GM21447 (cell line): ENCODE data around the gene S100A5.
"Not testable (repeated sequence)": the region's sequence is repeated elsewhere in the genome, so short reads cannot be mapped to it uniquely, and the experiment has no call there.

Source experiments
- ATAC-seq: cut with Tn5 transposase; IDR thresholded peaks from one replicate; pipeline ENCODE4 v1.9.1; 2021; ENCODE audit not compliant: unreplicated experiment

Gene S100A5

GRCh38 chr1:153567621-153568366 is 27.1 kb upstream of the S100A5 start:
- ATAC-seq: no peak

DNA sequence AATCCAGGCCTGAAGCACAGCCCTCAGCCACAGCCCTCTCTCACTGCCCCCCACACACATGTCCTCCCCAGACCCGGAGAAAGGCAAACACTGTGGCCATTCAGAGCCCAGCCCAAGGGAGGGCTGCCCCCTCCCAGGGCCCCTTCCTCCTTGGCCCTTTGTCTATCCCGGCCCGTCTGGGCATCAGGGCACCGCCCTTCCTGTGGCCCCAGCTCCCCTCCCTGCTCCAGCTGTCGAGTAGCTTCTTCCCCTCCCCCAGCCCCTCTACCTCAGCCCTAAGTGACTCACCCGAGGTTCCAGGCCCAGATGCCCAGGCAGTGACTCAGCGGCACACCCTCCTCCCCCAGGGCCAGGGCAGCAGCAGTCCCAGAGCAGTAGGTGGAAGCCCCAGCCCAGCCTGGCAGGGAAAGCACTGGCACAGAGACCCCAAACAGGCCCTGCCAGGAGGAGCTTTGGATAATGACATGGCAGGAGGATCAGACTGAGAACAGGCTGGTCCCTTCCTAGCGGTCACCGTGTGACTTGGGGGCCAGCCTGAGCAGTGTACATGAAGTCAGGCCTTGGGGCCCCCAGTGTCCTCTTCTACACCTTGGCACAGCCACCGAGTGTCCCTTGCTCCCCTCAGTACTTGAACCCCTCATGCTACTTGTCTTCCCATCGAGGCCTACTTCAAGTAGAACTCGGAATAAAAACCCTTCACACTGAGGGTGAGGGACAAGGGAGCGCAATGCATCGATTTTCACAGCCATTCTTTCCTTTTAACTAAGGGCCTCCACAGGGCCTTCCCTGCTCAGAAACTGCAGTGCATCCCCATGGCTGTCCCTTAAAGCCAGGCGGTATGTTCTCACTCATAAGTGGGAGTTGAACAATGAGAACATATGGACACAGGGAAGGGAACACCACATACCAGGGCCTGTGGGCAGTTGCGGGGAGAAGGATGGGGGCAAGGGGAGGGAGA is 26.0 kb upstream of the S100A5 start:
- ATAC-seq: peak; percentile 38

GRCh38 chr1:153565529-153566374 is 25.0 kb upstream of the S100A5 start, which contains the start of gene S100A2:
Gene S100A2 (minus strand): TSS chr1:153565844. CDS start chr1:153563877, 1,967 bp downstream.
- ATAC-seq: peak; percentile 42

GRCh38 chr1:153563991-153564390 is 23.3 kb upstream of the S100A5 start:
- ATAC-seq: no peak

DNA sequence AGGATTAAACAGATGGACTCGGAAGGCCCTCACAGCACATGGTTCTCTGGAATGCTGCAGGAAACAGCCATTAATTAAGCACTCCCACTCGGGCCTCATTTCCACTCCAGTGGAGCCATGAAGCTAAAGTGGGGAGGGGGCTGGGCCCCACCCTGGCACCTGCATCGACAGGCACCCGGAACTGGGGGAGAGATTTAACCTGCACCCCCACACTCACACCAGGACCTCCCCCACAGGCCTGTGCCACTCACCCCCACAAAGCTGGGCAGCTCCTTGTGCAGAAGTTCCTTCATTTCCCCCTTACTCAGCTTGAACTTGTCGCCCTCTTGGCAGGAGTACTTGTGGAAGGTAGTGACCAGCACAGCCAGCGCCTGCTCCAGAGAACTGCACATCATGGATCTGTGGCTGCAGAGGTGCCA is 22.8 kb upstream of the S100A5 start:
- no peak for ATAC-seq

- not testable (repeated sequence) for ATAC-seq
Measured at GRCh38 chr1:153562021-153562420, 21.3 kb upstream of the S100A5 start.

DNA sequence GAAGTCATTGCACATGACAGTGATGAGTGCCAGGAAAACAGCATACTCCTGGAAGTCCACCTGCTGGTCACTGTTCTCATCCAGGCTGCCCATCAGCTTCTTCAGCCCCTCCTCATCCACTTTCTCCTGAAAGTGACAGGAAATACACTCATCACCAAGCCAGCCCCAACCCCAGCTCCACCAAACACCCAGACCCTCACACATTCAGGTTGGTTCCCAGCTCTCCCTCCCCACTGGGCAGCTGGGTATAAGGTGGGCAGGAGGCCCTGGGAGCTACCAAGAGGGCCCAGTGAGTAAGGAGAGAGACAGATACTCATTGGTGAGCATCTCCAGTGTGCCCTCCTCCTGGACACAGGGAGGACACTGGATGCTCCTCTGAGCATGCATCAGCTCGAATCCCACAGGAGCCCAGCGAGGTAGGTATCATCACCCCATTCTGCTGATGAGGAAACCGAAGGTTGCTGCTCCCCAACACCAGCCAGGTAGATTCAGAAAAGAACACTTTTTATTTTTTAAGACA is 20.8 kb upstream of the S100A5 start:
- ATAC-seq: no peak

- no peak for ATAC-seq
Measured at GRCh38 chr1:153560771-153561465, 20.2 kb upstream of the S100A5 start.

DNA sequence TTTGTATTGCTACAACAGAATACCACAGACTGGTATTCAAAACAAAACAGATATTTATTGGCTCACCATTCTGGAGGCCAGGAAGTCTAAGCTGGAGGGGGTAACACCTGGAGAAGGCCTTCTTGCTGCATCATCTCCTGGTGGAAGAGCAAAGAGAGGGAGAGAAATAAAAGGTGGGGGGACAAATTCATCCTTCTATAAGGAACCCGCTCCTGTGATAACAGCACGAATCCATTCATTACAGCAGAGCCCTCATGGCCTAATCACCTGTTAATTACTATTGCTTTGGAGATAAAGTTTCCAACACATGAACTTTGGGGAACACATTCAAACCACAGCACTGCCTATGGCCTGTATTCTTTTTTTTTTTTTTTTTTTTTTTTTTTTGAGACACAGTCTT is 19.5 kb upstream of the S100A5 start:
- no peak for ATAC-seq

DNA sequence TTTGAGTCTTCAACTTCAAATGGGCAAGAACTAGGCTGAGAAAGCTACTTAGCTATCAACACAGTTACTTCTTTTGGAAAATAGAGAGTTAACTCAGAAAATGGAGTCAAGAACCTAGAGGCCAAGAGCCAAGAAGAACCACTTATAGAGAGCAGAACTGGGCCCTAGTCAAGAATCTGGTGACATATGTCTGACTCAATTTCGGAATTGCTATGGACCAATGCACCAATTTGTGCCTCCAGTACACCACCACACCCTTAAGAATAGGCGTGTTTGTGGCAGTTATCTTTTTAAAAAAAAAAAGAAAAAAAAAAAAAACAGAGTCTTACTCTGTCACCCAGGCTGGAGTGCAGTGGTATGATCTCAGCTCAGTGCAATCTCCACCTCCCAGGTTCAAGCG is 17.1 kb upstream of the S100A5 start:
- no peak for ATAC-seq

DNA sequence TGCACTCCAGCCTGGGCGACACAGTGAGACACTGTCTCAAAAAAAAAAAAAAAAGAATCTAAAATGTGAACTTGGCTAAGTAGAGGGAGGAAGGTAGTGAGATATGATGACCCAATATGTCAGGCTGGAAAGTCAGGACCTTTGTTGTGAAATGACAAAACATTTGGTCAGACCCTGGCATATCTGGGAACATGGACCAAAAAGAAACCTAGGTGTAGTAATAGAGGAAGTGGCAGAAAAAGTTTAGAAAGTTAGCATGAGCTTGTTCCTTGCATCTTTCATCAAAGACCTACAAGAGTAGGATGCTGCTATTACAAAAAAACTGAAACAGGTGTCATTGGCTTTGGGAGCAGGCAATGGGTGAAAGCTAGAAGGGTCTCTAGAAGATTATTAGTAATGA is 15.6 kb upstream of the S100A5 start:
- ATAC-seq: no peak

GRCh38 chr1:153553830-153554541 is 13.3 kb upstream of the S100A5 start:
- no peak for ATAC-seq

GRCh38 chr1:153553096-153553495 is 12.4 kb upstream of the S100A5 start:
- no peak for ATAC-seq

DNA sequence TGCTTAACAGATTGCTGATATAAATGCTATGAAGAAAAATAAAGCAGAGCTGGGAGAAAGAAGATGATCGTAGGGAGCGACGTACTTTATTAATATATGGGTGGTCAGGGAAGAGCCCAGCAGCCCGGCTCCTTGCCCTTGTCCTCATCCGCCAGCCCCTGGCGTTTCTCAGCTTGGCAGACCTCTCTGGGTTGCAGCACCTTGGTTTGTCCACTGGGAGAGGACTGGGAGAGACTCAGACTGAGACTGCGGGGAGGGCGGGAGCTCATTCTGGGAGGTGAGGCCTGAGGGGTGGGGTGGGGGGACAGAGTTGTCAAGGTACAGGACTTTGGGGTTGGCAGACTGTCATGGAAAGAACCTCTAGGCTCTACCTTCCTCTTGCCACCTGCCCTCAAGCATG is 11.6 kb upstream of the S100A5 start:
- ATAC-seq: no peak

- no peak for ATAC-seq
Measured at GRCh38 chr1:153550827-153551500, 10.2 kb upstream of the S100A5 start.

- no peak for ATAC-seq
Measured at GRCh38 chr1:153550398-153550758, 9.6 kb upstream of the S100A5 start.

- no peak for ATAC-seq
Measured at GRCh38 chr1:153549741-153550397, 9.1 kb upstream of the S100A5 start.
